ENCODE data around the gene AKR1C1.

DNA sequence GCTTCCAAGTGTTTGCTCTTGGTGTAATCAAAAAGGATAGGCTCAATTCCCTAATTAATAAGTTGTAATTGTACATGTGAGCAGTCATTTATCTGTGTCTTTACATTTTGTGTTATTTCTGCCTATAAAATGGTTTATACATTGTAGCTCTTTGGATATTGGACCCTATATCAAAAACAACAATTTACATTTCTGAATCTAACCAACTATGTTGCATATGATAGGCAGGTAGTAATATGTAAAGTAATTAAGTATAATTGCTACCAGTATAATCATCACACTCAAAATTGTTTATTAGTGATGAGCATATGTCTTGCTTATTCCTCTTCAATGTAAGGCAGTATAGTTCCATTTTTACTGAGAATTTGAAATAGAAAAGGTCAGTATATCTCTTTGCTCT is 13.8 kb downstream of the AKR1C1 start:
- TF ChIP-seq, protein P1, sequence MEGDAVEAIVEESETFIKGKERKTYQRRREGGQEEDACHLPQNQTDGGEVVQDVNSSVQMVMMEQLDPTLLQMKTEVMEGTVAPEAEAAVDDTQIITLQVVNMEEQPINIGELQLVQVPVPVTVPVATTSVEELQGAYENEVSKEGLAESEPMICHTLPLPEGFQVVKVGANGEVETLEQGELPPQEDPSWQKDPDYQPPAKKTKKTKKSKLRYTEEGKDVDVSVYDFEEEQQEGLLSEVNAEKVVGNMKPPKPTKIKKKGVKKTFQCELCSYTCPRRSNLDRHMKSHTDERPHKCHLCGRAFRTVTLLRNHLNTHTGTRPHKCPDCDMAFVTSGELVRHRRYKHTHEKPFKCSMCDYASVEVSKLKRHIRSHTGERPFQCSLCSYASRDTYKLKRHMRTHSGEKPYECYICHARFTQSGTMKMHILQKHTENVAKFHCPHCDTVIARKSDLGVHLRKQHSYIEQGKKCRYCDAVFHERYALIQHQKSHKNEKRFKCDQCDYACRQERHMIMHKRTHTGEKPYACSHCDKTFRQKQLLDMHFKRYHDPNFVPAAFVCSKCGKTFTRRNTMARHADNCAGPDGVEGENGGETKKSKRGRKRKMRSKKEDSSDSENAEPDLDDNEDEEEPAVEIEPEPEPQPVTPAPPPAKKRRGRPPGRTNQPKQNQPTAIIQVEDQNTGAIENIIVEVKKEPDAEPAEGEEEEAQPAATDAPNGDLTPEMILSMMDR (IDR thresholded peaks at IDR 0.05) = no peak
- TF ChIP-seq ELF4 (CRISPR knock-in tag; IDR thresholded peaks at IDR 0.05; ENCODE audit: low read depth) (no peak), ATF3 (CRISPR knock-in tag; conservative IDR thresholded peaks at IDR 0.05) (no peak), IRF2 (CRISPR knock-in tag; IDR thresholded peaks at IDR 0.05; ENCODE audit: borderline replicate concordance, low read depth) (no peak), ZBTB43 (CRISPR knock-in tag; IDR thresholded peaks at IDR 0.05) (no peak), TCF7 (CRISPR knock-in tag; IDR thresholded peaks at IDR 0.05; ENCODE audit: low read depth) (no peak), ZNF263 (CRISPR knock-in tag; IDR thresholded peaks at IDR 0.05; ENCODE audit: low read depth) (no peak)

Data from WTC11 (cell line).